Hepatocyte (in vitro differentiated cells): ENCODE data around the gene ARL6IP5.

Experiments used
- CTCF ChIP-seq: fragments of 200-600 bp; sonication (generic); IDR thresholded peaks from 2 replicates; pipeline ENCODE4 v1.5.1; 2016; ENCODE audit warnings: antibody characterized with exemption, mild to moderate bottlenecking; ENCODE audit not compliant: poor library complexity
- EZH2phosphoT487 ChIP-seq: fragments of 200-600 bp; sonication (generic); IDR thresholded peaks from one replicate; pipeline ENCODE4 v1.6.1; 2018; ENCODE audit warnings: antibody characterized with exemption, mild to moderate bottlenecking, low read depth, moderate library complexity; ENCODE audit not compliant: unreplicated experiment, severe bottlenecking

GRCh38 chr3:69121513-69121912 lies 36.8 kb downstream of the ARL6IP5 start:
- no peak for TF ChIP-seq CTCF
- TF ChIP-seq EZH2phosphoT487, result no peak
